PC-3 (cell line): ENCODE data around the gene P4HTM. TPM values are rescaled to one million over a fixed set of nuclear protein-coding genes. Genes with fewer than 3 reads are reported as not detected.

ENCODE experiments used
- ATAC-seq: fragments of 200-7000 bp; cut with Tn5 transposase; 2 replicates; pipeline ENCODE4 v1.9.1; 2020; ENCODE audit warnings: mild to moderate bottlenecking, moderate library complexity
- BruUV-seq: library from RNA; stranded (reverse); fragments of 400-500 nt; replicated peaks from 2 replicates; lab custom pipeline; 2021; lab: Mats Ljungman, UMichigan
- CTCF ChIA-PET: fragments of 300-600 bp; sonication (Branson Sonifier 250); formaldehyde crosslinking; loops from one replicate; lab custom pipeline; 2022; ENCODE audit warnings: antibody characterized with exemption; lab: Charles Lee
- POLR2A ChIA-PET: fragments of 300-600 bp; sonication (Branson Sonifier 250); formaldehyde crosslinking; loops from one replicate; lab custom pipeline; 2022; ENCODE audit warnings: antibody characterized with exemption; ENCODE audit not compliant: unreplicated experiment; lab: Charles Lee
- DNase-seq: peaks from one replicate; pipeline ENCODE4 v3.0.0-alpha.2; 2015
- H2AFZ ChIP-seq: fragments of 300-600 bp; sonication (generic); 2 replicates; pipeline ENCODE4 v1.6.0; 2016; ENCODE audit warnings: antibody characterized with exemption, low read length
- H3F3A ChIP-seq: fragments of 300-600 bp; sonication (generic); one replicate; pipeline ENCODE4 v1.6.0; 2017; ENCODE audit warnings: antibody characterized with exemption, low read length, control low read depth, mild to moderate bottlenecking; ENCODE audit not compliant: unreplicated experiment
- H3K27ac ChIP-seq: fragments of 300-600 bp; sonication (generic); 2 replicates; pipeline ENCODE4 v1.5.1; 2016; ENCODE audit warnings: mild to moderate bottlenecking, low read length
- H3K27me3 ChIP-seq: fragments of 300-600 bp; sonication (generic); 2 replicates; pipeline ENCODE4 v1.6.1; 2016; ENCODE audit warnings: low read length, mixed read lengths
- H3K36me3 ChIP-seq: fragments of 300-600 bp; sonication (generic); 2 replicates; pipeline ENCODE4 v1.6.1; 2016; ENCODE audit warnings: low read depth, mixed run types, low read length, mixed read lengths
- H3K4me1 ChIP-seq: fragments of 300-600 bp; sonication (generic); 2 replicates; pipeline ENCODE4 v1.5.1; 2016; ENCODE audit warnings: low read length; ENCODE audit not compliant: insufficient read depth
- H3K4me2 ChIP-seq: fragments of 300-600 bp; sonication (generic); 2 replicates; pipeline ENCODE4 v1.6.0; 2016; ENCODE audit warnings: low read length
- H3K4me3 ChIP-seq: fragments of 300-600 bp; sonication (generic); 2 replicates; pipeline ENCODE4 v1.5.1; 2016; ENCODE audit warnings: mild to moderate bottlenecking, low read length, mixed read lengths
- H3K79me2 ChIP-seq: fragments of 300-600 bp; sonication (generic); 2 replicates; pipeline ENCODE4 v1.6.1; 2017; ENCODE audit warnings: low read length, mixed read lengths
- H3K9ac ChIP-seq: fragments of 300-600 bp; sonication (generic); 2 replicates; pipeline ENCODE4 v1.6.0; 2016; ENCODE audit warnings: mild to moderate bottlenecking, low read length
- H3K9me2 ChIP-seq: fragments of 300-600 bp; sonication (generic); replicated peaks from 2 replicates; pipeline ENCODE4 v1.6.1; 2016; ENCODE audit warnings: mixed run types, low read length, mixed read lengths
- H3K9me3 ChIP-seq: fragments of 300-600 bp; sonication (generic); 2 replicates; pipeline ENCODE4 v1.6.1; 2016; ENCODE audit warnings: low read length, mixed read lengths
- H4K20me1 ChIP-seq: fragments of 300-600 bp; sonication (generic); 2 replicates; pipeline ENCODE4 v1.6.1; 2016; ENCODE audit warnings: low read length, mixed read lengths
- EZH2 ChIP-seq: fragments of 300-600 bp; sonication (generic); IDR thresholded peaks from one replicate; pipeline ENCODE4 v1.6.1; 2017; ENCODE audit warnings: antibody characterized with exemption, mild to moderate bottlenecking, low read length; ENCODE audit not compliant: unreplicated experiment
- EZH2phosphoT487 ChIP-seq: fragments of 300-600 bp; sonication (generic); IDR thresholded peaks from 2 replicates; pipeline ENCODE4 v1.6.1; 2018; ENCODE audit warnings: mild to moderate bottlenecking, antibody characterized with exemption, low read length, borderline replicate concordance
- intact Hi-C: fragments of 100-400 bp; cut with micrococcal nuclease; formaldehyde crosslinking; loops from 2 replicates; pipeline ENCODE4 v1.9.0; 2023
- total RNA-seq: library from RNA; depleted of rRNA; stranded (reverse); fragments of >200 nt; gene quantifications from 2 replicates; pipeline ENCODE4 v1.2.3, GENCODE V29; 2014
- TF ChIP-seq, protein P1 (sequence below): fragments of 300-600 bp; sonication (generic); conservative IDR thresholded peaks from 2 replicates; pipeline ENCODE4 v1.5.1; 2017; ENCODE audit warnings: antibody characterized with exemption, low read depth, mild to moderate bottlenecking, low read length

P4HTM gene
- total RNA-seq, 1 experiment from 2014 or later = 44.5 TPM

DNA sequence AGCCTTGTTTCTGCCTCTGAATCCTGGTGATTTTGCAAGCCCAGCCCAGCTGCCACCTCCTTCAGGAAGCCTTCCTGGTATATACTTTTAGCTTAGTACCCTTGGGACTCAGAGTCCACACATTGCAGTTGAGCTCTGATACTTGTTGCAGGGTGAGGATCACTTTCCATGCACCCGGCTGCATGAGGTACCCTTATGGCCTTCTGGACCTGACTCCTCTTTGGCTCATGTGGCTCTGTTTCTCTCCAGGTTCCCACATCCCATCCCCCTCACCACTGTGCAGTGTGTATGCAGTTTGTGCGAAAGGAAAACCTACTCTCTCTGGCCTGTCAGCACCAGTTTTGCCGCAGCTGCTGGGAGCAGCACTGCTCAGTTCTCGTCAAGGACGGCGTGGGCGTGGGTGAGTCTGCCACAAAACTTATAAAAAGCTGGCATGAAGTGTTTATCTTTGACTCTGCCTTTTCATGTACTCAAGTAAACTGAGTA lies 23.1 kb upstream of the P4HTM start:
- H3K9me3 ChIP-seq = no peaks in the 10 kb centered on the region
- no peaks in the 10 kb centered on the region for H3K79me2 ChIP-seq
- ChIA-PET CTCF (no interaction called here), POLR2A (no interaction called here)
- no peaks in the 10 kb centered on the region for H3K27me3 ChIP-seq
- DNase-seq = no peak
- BruUV-seq = no TSS peak
- no peaks in the 10 kb centered on the region for H3K9me2 ChIP-seq
- no peak overlapping the region for H2AFZ ChIP-seq
- no peak overlapping the region for H3K27ac ChIP-seq
- ATAC-seq = no peak
- no peak overlapping the region for H3K4me2 ChIP-seq
- no peaks in the 10 kb centered on the region for H3F3A ChIP-seq
- H4K20me1 ChIP-seq = no peaks in the 10 kb centered on the region; the same call in 1 of the 2 replicates
- H3K9ac ChIP-seq = no peak overlapping the region
- H3K4me1 ChIP-seq = no peaks in the 10 kb centered on the region
- H3K4me3 ChIP-seq = no peak overlapping the region
- intact Hi-C loops = no loop called here
- H3K36me3 ChIP-seq = peaks cover 48% of the 10 kb centered on the region
- TF ChIP-seq EZH2 = no peak

DNA sequence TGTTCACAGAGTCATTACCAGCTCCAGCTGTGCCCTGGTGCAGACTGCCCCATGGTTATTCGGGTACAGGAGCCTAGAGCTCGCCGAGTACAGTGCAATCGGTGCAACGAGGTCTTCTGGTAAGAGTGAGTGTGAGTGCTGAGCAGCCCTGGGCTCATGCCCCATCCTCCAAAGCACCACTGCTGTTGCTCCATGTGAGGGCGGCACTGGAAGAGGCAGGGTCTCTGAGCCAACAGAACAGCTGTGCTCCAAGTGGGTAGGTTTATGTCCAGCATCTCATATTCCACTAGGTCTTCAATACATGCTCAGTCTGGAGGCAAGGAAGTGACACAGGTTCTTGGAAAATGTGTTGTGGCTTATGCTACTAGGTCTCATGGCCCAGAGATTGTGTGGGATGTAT lies 19.5 kb upstream of the P4HTM start:
- TF ChIP-seq, protein P1, sequence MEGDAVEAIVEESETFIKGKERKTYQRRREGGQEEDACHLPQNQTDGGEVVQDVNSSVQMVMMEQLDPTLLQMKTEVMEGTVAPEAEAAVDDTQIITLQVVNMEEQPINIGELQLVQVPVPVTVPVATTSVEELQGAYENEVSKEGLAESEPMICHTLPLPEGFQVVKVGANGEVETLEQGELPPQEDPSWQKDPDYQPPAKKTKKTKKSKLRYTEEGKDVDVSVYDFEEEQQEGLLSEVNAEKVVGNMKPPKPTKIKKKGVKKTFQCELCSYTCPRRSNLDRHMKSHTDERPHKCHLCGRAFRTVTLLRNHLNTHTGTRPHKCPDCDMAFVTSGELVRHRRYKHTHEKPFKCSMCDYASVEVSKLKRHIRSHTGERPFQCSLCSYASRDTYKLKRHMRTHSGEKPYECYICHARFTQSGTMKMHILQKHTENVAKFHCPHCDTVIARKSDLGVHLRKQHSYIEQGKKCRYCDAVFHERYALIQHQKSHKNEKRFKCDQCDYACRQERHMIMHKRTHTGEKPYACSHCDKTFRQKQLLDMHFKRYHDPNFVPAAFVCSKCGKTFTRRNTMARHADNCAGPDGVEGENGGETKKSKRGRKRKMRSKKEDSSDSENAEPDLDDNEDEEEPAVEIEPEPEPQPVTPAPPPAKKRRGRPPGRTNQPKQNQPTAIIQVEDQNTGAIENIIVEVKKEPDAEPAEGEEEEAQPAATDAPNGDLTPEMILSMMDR = no peak
- no peak for TF ChIP-seq EZH2
- TF ChIP-seq EZH2phosphoT487 = no peak
- ChIA-PET POLR2A (no interaction called here), CTCF (no interaction called here)
- no peaks in the 10 kb centered on the region for H3K9me3 ChIP-seq
- intact Hi-C loops = no loop called here
- DNase-seq = no peak
- H3K27me3 ChIP-seq = no peaks in the 10 kb centered on the region
- ATAC-seq = no peak
- H3K9me2 ChIP-seq = no peaks in the 10 kb centered on the region
- BruUV-seq = no TSS peak
- no peak overlapping the region for H3K4me2 ChIP-seq
- no peak overlapping the region for H3K27ac ChIP-seq
- no peak overlapping the region for H2AFZ ChIP-seq
- H3K4me3 ChIP-seq = no peak overlapping the region
- H3F3A ChIP-seq = no peaks in the 10 kb centered on the region
- no peaks in the 10 kb centered on the region for H3K4me1 ChIP-seq
- no peaks in the 10 kb centered on the region for H4K20me1 ChIP-seq
- no peaks in the 10 kb centered on the region for H3K79me2 ChIP-seq
- H3K36me3 ChIP-seq = peaks cover 63% of the 10 kb centered on the region
- H3K9ac ChIP-seq = no peak overlapping the region

DNA sequence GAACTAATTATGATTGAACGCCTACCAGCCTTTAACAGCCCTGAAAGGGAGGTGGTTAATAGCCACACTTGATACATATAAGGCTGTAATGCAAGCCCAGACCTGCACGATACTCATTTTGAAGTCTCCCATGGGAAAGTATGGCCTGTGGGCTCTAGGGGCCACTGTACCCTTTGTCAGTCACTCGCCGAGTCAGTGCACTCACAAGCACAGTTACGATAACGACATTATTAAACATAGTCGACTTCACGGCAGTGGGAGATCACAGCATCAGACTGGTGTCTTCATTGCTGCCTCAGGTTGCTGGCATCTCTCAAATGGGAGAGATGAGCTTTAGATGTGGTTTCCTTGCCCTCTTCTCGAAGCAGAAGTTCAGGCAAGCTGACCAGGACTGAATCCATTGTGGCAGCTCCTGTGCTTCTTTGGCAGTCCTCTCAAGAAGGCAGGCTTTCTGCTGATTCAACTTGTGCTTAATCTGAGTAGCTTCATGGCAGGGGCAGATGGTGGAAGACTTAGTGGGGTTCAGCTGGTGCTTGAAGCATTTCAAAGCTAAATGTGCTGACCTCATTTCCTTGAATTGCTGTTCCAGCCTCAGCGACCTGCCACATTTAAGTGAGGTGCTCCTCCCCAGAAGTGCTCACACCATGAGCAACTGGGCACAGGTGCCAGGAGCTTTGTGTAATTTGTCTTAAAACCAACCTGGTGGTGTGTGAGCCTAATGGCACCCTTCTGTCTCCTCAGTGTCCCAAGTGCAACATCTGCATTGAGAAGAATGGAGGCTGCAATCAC lies 15.8 kb upstream of the P4HTM start:
- Histone ChIP-seq H3K36me3 (peaks cover 59% of the 10 kb centered on the region), H3K4me3 (no peak overlapping the region), H3K4me2 (no peak overlapping the region), H3K9me3 (no peaks in the 10 kb centered on the region), H3F3A (no peaks in the 10 kb centered on the region), H3K9ac (no peak overlapping the region), H2AFZ (no peak overlapping the region), H3K9me2 (no peaks in the 10 kb centered on the region), H3K4me1 (no peaks in the 10 kb centered on the region), H3K27me3 (no peaks in the 10 kb centered on the region), H4K20me1 (no peaks in the 10 kb centered on the region), H3K27ac (no peak overlapping the region), H3K79me2 (no peaks in the 10 kb centered on the region)
- no peak for ATAC-seq
- intact Hi-C loops = no loop called here
- DNase-seq = no peak
- no TSS peak for BruUV-seq
- POLR2A ChIA-PET = interaction anchor here (0.6 kb wide), 1 partner anchor 672 kb away, joined by 4 read pairs; no protein-coding TSS in a partner anchor
- TF ChIP-seq EZH2phosphoT487 (no peak), EZH2 (no peak)
- TF ChIP-seq, protein P1 = no peak
- CTCF ChIA-PET = no interaction called here
